Erythroblast (primary cell): ENCODE measurements around the gene DOCK4.

Experiments used
- GATA1 ChIP-seq: IDR thresholded peaks from 2 replicates; pipeline ENCODE4 v1.6.1; 2011; ENCODE audit warnings: low read depth, mild to moderate bottlenecking, control low read depth, low read length, moderate library complexity
- POLR2A ChIP-seq: IDR thresholded peaks from 2 replicates; pipeline ENCODE4 v1.6.1; 2011; ENCODE audit warnings: mild to moderate bottlenecking, low read length

DNA sequence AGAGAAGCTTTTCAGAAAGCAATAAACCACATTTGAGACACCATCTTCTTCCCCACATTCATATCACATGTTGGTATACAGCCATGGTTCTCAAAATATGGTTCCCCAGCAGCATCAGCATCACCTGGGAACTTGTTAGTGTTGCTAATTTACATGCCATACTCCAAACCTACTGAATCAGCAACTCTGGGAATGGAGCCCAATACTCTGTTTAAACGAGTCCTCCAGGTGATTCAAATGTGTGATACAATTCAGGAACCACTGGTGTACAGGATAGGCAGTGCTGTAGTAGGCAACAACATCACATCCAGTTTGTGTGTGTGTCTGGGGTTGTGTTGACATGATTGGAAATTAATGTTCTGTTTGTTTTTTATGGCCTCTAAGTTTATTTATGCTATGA lies 48.0 kb upstream of the DOCK4 start:
- TF ChIP-seq POLR2A (no peak), GATA1 (no peak)
